ENCODE data around the gene FGG. TPM values are rescaled to one million over a fixed set of nuclear protein-coding genes. Genes with fewer than 3 reads are reported as not detected.
"Not testable (repeated sequence)": the region's sequence is repeated elsewhere in the genome, so short reads cannot be mapped to it uniquely, and the experiment has no call there.

FGG gene
- total RNA-seq, 1 donor, result not detected

DNA sequence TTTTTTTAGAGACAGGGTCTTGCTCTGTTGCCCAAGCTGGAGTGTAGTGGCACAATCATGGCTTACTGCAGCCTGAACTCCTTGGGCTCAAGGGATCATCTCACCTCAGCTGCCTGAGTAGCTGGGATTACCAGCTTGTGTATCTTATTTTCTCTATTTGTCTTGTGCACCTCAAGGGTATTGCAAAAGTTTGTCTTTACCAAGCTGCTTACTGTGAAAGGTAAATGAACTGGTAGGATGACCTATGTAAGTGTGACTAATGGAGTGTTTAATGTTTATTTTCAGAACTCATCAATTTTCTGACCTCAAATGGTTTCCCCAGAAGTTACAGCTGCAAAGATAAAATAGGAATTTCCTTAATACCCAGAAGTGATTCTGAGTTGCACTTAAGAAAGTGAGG lies 16.6 kb downstream of the FGG start:
- H3K79me2 ChIP-seq (ENCODE audit: insufficient read depth, low read length), result no peaks in the 10 kb centered on the region
- no peaks in the 10 kb centered on the region for H3K36me3 ChIP-seq (ENCODE audit: insufficient read depth, low read length)
- H3K4me3 ChIP-seq (ENCODE audit: insufficient read depth, low read length), result no peak overlapping the region
- H2AFZ ChIP-seq (ENCODE audit: low read length), result no peak overlapping the region
- H4K20me1 ChIP-seq (ENCODE audit: insufficient read depth, low read length), result no peaks in the 10 kb centered on the region
- TF ChIP-seq, protein P1, sequence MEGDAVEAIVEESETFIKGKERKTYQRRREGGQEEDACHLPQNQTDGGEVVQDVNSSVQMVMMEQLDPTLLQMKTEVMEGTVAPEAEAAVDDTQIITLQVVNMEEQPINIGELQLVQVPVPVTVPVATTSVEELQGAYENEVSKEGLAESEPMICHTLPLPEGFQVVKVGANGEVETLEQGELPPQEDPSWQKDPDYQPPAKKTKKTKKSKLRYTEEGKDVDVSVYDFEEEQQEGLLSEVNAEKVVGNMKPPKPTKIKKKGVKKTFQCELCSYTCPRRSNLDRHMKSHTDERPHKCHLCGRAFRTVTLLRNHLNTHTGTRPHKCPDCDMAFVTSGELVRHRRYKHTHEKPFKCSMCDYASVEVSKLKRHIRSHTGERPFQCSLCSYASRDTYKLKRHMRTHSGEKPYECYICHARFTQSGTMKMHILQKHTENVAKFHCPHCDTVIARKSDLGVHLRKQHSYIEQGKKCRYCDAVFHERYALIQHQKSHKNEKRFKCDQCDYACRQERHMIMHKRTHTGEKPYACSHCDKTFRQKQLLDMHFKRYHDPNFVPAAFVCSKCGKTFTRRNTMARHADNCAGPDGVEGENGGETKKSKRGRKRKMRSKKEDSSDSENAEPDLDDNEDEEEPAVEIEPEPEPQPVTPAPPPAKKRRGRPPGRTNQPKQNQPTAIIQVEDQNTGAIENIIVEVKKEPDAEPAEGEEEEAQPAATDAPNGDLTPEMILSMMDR (IDR thresholded peaks at IDR 0.05; ENCODE audit: extremely low read depth, low read depth, low read length), result no peak
- no peaks in the 10 kb centered on the region for H3K9me3 ChIP-seq (ENCODE audit: low read depth, low read length)
- H3K27ac ChIP-seq (ENCODE audit: low read depth, low read length), result no peak overlapping the region
- H3K27me3 ChIP-seq (ENCODE audit: insufficient read depth, low read length), result peaks cover 3% of the 10 kb centered on the region
- H3K4me1 ChIP-seq (ENCODE audit: insufficient read depth, low read length), result no peaks in the 10 kb centered on the region
- DNase-seq (ENCODE audit: insufficient read length, low spot score, missing footprints), result no peak
- no peak overlapping the region for H3K4me2 ChIP-seq (ENCODE audit: insufficient read depth, low read length)

DNA sequence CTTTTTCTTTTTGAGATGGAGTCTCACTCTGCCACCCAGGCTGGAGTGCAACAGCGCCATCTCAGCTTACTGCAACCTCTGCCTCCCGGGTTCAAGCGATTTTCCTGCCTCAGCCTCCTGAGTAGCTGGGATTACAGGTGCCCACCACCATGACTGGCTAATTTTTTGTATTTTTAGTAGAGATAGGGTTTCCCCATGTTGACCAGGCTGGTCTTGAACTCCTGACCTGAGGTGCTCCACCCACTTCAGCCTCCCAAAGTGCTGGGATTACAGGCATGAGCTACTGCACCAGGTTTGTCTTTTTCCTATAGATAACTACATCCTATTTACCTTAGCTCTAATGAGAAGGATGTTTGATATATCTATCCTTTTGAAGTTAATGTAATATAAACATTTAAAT lies 18.1 kb downstream of the FGG start:
- not testable (repeated sequence) for H3K36me3 ChIP-seq (ENCODE audit: insufficient read depth, low read length); H2AFZ ChIP-seq (ENCODE audit: low read length); H3K4me1 ChIP-seq (ENCODE audit: insufficient read depth, low read length); H3K4me2 ChIP-seq (ENCODE audit: insufficient read depth, low read length); H3K27ac ChIP-seq (ENCODE audit: low read depth, low read length); H3K79me2 ChIP-seq (ENCODE audit: insufficient read depth, low read length); H3K4me3 ChIP-seq (ENCODE audit: insufficient read depth, low read length); H3K27me3 ChIP-seq (ENCODE audit: insufficient read depth, low read length); DNase-seq (ENCODE audit: insufficient read length, low spot score, missing footprints); H3K9me3 ChIP-seq (ENCODE audit: low read depth, low read length); H4K20me1 ChIP-seq (ENCODE audit: insufficient read depth, low read length)

DNA sequence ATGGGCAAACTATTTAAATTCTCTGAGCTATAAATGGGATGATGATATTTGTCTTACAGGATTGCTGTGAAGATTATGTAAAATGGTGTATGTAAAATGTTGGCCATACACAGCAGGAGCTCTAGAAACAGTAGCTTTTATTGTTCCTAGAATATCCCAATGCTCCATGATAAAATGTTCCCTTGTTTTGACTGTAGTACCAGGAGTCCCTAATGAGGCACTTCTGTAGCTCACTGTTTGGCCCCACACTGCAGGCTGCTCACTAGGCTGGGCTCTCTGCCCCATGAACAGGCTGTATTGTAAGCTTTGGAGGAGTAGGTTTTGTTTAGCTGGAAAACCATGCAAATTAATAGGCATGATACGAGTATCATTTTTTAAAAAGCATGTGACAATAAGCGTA lies 18.6 kb downstream of the FGG start:
- H3K9me3 ChIP-seq (ENCODE audit: low read depth, low read length), result no peaks in the 10 kb centered on the region
- no peak for DNase-seq (ENCODE audit: insufficient read length, low spot score, missing footprints)
- H2AFZ ChIP-seq (ENCODE audit: low read length), result no peak overlapping the region
- no peak overlapping the region for H3K27ac ChIP-seq (ENCODE audit: low read depth, low read length)
- no peaks in the 10 kb centered on the region for H4K20me1 ChIP-seq (ENCODE audit: insufficient read depth, low read length)
- no peaks in the 10 kb centered on the region for H3K4me1 ChIP-seq (ENCODE audit: insufficient read depth, low read length)
- H3K4me3 ChIP-seq (ENCODE audit: insufficient read depth, low read length), result no peak overlapping the region
- H3K4me2 ChIP-seq (ENCODE audit: insufficient read depth, low read length), result no peak overlapping the region
- TF ChIP-seq, protein P1 (IDR thresholded peaks at IDR 0.05; ENCODE audit: extremely low read depth, low read depth, low read length), result no peak
- H3K36me3 ChIP-seq (ENCODE audit: insufficient read depth, low read length), result no peaks in the 10 kb centered on the region
- no peaks in the 10 kb centered on the region for H3K79me2 ChIP-seq (ENCODE audit: insufficient read depth, low read length)
- H3K27me3 ChIP-seq (ENCODE audit: insufficient read depth, low read length), result peaks cover 10% of the 10 kb centered on the region

DNA sequence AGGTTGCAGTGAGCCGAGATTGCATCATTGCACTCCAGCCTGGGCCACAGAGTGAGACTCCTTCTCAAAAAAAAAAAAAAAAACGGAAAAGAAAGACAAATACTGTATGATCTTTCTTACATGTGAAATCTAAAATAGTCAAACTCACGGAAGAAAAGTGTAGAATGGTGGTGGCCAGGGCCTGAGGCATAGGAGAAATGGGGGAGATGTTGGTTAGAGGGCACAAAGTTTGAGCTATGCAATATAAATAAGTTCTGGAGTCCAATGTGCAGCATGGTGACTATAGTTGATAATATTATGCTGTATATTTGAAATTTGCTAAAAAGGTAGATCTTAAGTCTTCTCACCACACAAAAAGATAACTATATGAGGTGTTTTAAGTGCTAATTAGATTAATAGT lies 20.6 kb downstream of the FGG start:
- no peaks in the 10 kb centered on the region for H3K36me3 ChIP-seq (ENCODE audit: insufficient read depth, low read length)
- H3K27ac ChIP-seq (ENCODE audit: low read depth, low read length), result no peak overlapping the region
- no peak overlapping the region for H3K4me2 ChIP-seq (ENCODE audit: insufficient read depth, low read length)
- H3K4me3 ChIP-seq (ENCODE audit: insufficient read depth, low read length), result no peak overlapping the region
- H4K20me1 ChIP-seq (ENCODE audit: insufficient read depth, low read length), result no peaks in the 10 kb centered on the region
- TF ChIP-seq, protein P1 (IDR thresholded peaks at IDR 0.05; ENCODE audit: extremely low read depth, low read depth, low read length), result no peak
- no peaks in the 10 kb centered on the region for H3K9me3 ChIP-seq (ENCODE audit: low read depth, low read length)
- H3K79me2 ChIP-seq (ENCODE audit: insufficient read depth, low read length), result no peaks in the 10 kb centered on the region
- no peaks in the 10 kb centered on the region for H3K4me1 ChIP-seq (ENCODE audit: insufficient read depth, low read length)
- DNase-seq (ENCODE audit: insufficient read length, low spot score, missing footprints), result no peak
- H2AFZ ChIP-seq (ENCODE audit: low read length), result no peak overlapping the region
- H3K27me3 ChIP-seq (ENCODE audit: insufficient read depth, low read length), result peaks cover 11% of the 10 kb centered on the region
